Erythroblast (primary cell): ENCODE measurements around the gene IL1F10.

Experiments used
- GATA1 ChIP-seq: IDR thresholded peaks from 2 replicates; pipeline ENCODE4 v1.6.1; 2011; ENCODE audit warnings: low read depth, mild to moderate bottlenecking, control low read depth, low read length, moderate library complexity
- POLR2A ChIP-seq: IDR thresholded peaks from 2 replicates; pipeline ENCODE4 v1.6.1; 2011; ENCODE audit warnings: mild to moderate bottlenecking, low read length

DNA sequence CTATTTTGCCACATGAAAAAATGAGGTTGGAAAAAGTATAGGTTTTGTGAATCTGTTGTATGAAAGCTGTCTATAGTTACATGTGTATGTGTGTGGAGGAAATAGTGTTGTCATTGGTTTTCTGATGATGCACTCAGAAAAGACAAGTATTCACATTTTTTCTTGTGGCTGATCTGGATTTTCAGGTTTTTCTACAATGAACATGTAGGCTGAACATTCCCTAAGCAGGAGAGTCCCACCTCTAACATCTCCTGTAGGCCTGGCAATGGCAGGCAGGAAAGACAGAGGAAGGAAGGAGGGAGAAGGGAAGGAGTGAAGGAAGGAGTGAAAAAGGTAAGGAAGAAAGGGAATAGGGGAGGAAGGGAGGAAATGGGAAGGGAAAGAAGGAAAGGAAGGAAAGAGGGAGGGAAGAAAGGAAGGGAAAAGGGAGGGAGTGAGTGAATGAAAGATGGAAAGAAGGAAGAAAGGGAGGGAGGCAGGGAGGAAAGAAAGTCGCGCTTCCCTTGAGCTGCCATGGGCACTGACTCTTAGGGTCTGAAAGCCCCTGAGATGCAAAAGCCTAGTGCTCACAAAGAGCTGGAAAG, 9.3 kb upstream of the IL1F10 start:
- no peak for TF ChIP-seq POLR2A
- no peak for TF ChIP-seq GATA1
